IMR-90 (cell line): ENCODE data around the gene RAPGEF5.

Source experiments
- BHLHE40 ChIP-seq: fragments of 150-350 bp; IDR thresholded peaks from 2 replicates; pipeline ENCODE4 v1.6.1; 2016; ENCODE audit warnings: mild to moderate bottlenecking, low read depth, low read length
- CEBPB ChIP-seq: IDR thresholded peaks from 2 replicates; pipeline ENCODE4 v1.6.1; 2012; ENCODE audit warnings: low read depth, low read length, improper control_type of control experiment
- CHD1 ChIP-seq: IDR thresholded peaks from 2 replicates; pipeline ENCODE4 v1.6.1; 2012; ENCODE audit warnings: low read depth, low read length, improper control_type of control experiment
- CTCF ChIP-seq: conservative IDR thresholded peaks from 2 replicates; pipeline ENCODE4 v1.5.1; 2012; ENCODE audit warnings: mild to moderate bottlenecking, low read depth, low read length, improper control_type of control experiment
- FOS ChIP-seq: fragments of 150-350 bp; IDR thresholded peaks from 2 replicates; pipeline ENCODE4 v1.6.1; 2016; ENCODE audit warnings: low read depth, low read length
- MAFK ChIP-seq: IDR thresholded peaks from 2 replicates; pipeline ENCODE4 v1.6.1; 2012; ENCODE audit warnings: low read depth, low read length, improper control_type of control experiment
- MAZ ChIP-seq: IDR thresholded peaks from 2 replicates; pipeline ENCODE4 v1.6.1; 2012; ENCODE audit warnings: low read depth, mild to moderate bottlenecking, low read length, improper control_type of control experiment, moderate library complexity, borderline replicate concordance
- NFE2L2 ChIP-seq: fragments of 150-350 bp; IDR thresholded peaks from 2 replicates; pipeline ENCODE4 v1.6.1; 2016; ENCODE audit warnings: low read depth, mild to moderate bottlenecking, low read length
- POLR2A ChIP-seq: IDR thresholded peaks from 2 replicates; pipeline ENCODE4 v1.6.1; 2012; ENCODE audit warnings: mild to moderate bottlenecking, low read depth, low read length
- RAD21 ChIP-seq: IDR thresholded peaks from 2 replicates; pipeline ENCODE4 v1.6.1; 2012; ENCODE audit warnings: low read length, improper control_type of control experiment
- RCOR1 ChIP-seq: IDR thresholded peaks from 2 replicates; pipeline ENCODE4 v1.6.1; 2012; ENCODE audit warnings: mild to moderate bottlenecking, low read length, improper control_type of control experiment; ENCODE audit not compliant: insufficient replicate concordance
- RFX5 ChIP-seq: IDR thresholded peaks from 2 replicates; pipeline ENCODE4 v1.8.0; 2012; ENCODE audit warnings: low read depth, mild to moderate bottlenecking, low read length, moderate library complexity
- SMC3 ChIP-seq: fragments of 150-350 bp; IDR thresholded peaks from 2 replicates; pipeline ENCODE4 v1.6.1; 2016; ENCODE audit warnings: low read depth, mild to moderate bottlenecking, antibody characterized with exemption, low read length, moderate library complexity
- USF2 ChIP-seq: fragments of 150-350 bp; IDR thresholded peaks from 2 replicates; pipeline ENCODE4 v1.6.1; 2017; ENCODE audit warnings: mild to moderate bottlenecking, antibody characterized with exemption, low read length, low read depth

- TF ChIP-seq CTCF (no peak), USF2 (no peak), POLR2A (no peak), CEBPB (no peak), SMC3 (no peak), MAFK (no peak), RAD21 (no peak), FOS (no peak), BHLHE40 (no peak), RCOR1 (no peak), MAZ (no peak), CHD1 (no peak), NFE2L2 (no peak), RFX5 (no peak)
These were observed 69.5 kb downstream of the RAPGEF5 start for GRCh38 chr7:22287412-22287811.
